H1 (cell line): ENCODE data around the gene IGSF9B. TPM values are rescaled to one million over a fixed set of nuclear protein-coding genes. Genes with fewer than 3 reads are reported as not detected.

ENCODE experiments used
- CTCF ChIA-PET: fragments of 300-600 bp; sonication (Branson Sonifier 250); formaldehyde crosslinking; loops from one replicate; lab custom pipeline; 2021; ENCODE audit not compliant: partially characterized antibody; lab: Charles Lee
- POLR2A ChIA-PET: fragments of 300-600 bp; sonication (Branson Sonifier 250); formaldehyde crosslinking; loops from one replicate; lab custom pipeline; 2021; ENCODE audit warnings: inconsistent platforms; ENCODE audit not compliant: partially characterized antibody; lab: Charles Lee
- DNase-seq, 2 experiments: peaks; one replicate each; pipeline versions ENCODE4 v3.0.0 to v3.0.0-alpha.2; 2010 to 2022; ENCODE audit warnings: low spot score in 2 of 2, low read depth in 1 of 2, mixed read lengths in 1 of 2
- FAIRE-seq: peaks from 2 replicates; lab custom pipeline; 2011; peaks lifted over from hg19 to GRCh38; lab: Jason Lieb, UNC
- H2AFZ ChIP-seq: 2 replicates; pipeline ENCODE4 v1.8.1; 2012; ENCODE audit warnings: low read length, inconsistent platforms
- H2AK5ac ChIP-seq: 2 replicates; pipeline ENCODE4 v1.6.1; 2013; ENCODE audit warnings: low read depth, low read length
- H2BK120ac ChIP-seq: replicated peaks from 2 replicates; pipeline ENCODE3; 2013; ENCODE audit warnings: low read depth, low read length, inconsistent platforms
- H2BK12ac ChIP-seq: 2 replicates; pipeline ENCODE4 v1.6.1; 2013; ENCODE audit warnings: low read depth, low read length
- H2BK15ac ChIP-seq: 2 replicates; pipeline ENCODE4 v1.6.1; 2013; ENCODE audit warnings: low read length
- H2BK20ac ChIP-seq: 2 replicates; pipeline ENCODE4 v1.6.1; 2013; ENCODE audit warnings: low read length
- H2BK5ac ChIP-seq: 2 replicates; pipeline ENCODE4 v1.6.1; 2013; ENCODE audit warnings: low read depth, low read length
- H3K14ac ChIP-seq: 2 replicates; pipeline ENCODE4 v1.6.1; 2013; ENCODE audit warnings: inconsistent platforms; ENCODE audit not compliant: insufficient read length
- H3K18ac ChIP-seq: 2 replicates; pipeline ENCODE4 v1.6.1; 2013; ENCODE audit warnings: low read length; ENCODE audit errors: extremely low read depth
- H3K23ac ChIP-seq: 2 replicates; pipeline ENCODE4 v1.6.1; 2013; ENCODE audit warnings: inconsistent platforms; ENCODE audit not compliant: insufficient read length
- H3K23me2 ChIP-seq: 2 replicates; pipeline ENCODE4 v1.6.1; 2013; ENCODE audit warnings: low read depth, low read length
- H3K27ac ChIP-seq: 2 replicates; pipeline ENCODE4 v1.6.1; 2011; ENCODE audit warnings: low read depth, low read length, inconsistent platforms
- H3K27me3 ChIP-seq, 4 experiments: replicated peaks in 1 of 4; 1 replicate in 1 of 4; 2 replicates in 3 of 4; pipeline versions ENCODE4 v1.6.1 to v1.8.1; 2011 to 2013; ENCODE audit warnings: low read length in 3 of 4, mild to moderate bottlenecking in 3 of 4, inconsistent platforms in 2 of 4, mixed read lengths in 2 of 4, moderate library complexity in 1 of 4; ENCODE audit not compliant: control insufficient read depth in 3 of 4, insufficient read depth in 3 of 4; ENCODE audit errors: extremely low read depth in 1 of 4
- H3K36me3 ChIP-seq, 4 experiments: 2 replicates each; pipeline versions ENCODE4 v1.6.1 to v1.8.1; 2011 to 2013; ENCODE audit warnings: mild to moderate bottlenecking in 4 of 4, low read length in 3 of 4, moderate library complexity in 2 of 4, control low read depth in 1 of 4, inconsistent platforms in 1 of 4; ENCODE audit not compliant: insufficient read depth in 4 of 4, control insufficient read depth in 2 of 4
- H3K4ac ChIP-seq: replicated peaks from 2 replicates; pipeline ENCODE3; 2013; ENCODE audit warnings: low read length, low read depth, mixed read lengths, inconsistent platforms; ENCODE audit not compliant: insufficient read length
- H3K4me1 ChIP-seq, 4 experiments: replicated peaks in 1 of 4; 1 replicate in 1 of 4; 2 replicates in 3 of 4; pipeline versions ENCODE4 v1.6.1 to v1.8.1; 2011 to 2013; ENCODE audit warnings: low read length in 3 of 4, inconsistent platforms in 2 of 4, mixed read lengths in 1 of 4; ENCODE audit not compliant: insufficient read depth in 4 of 4, control insufficient read depth in 3 of 4
- H3K4me2 ChIP-seq, 2 experiments: 2 replicates each; pipeline versions ENCODE4 v1.6.1 to v1.8.1; 2011 to 2013; ENCODE audit warnings: low read depth in 2 of 2, low read length in 2 of 2, control low read depth in 1 of 2, inconsistent platforms in 1 of 2, mild to moderate bottlenecking in 1 of 2; ENCODE audit not compliant: insufficient read depth in 1 of 2
- H3K4me3 ChIP-seq, 4 experiments: fragments of 200-600, 300-600 bp in 1 of 4; sonication (generic), shearing (Covaris generic), sonication (Bioruptor Twin) in 1 of 4; 2 replicates each; pipeline versions ENCODE4 v1.5.1 to v1.8.1; 2011 to 2016; ENCODE audit warnings: low read length in 4 of 4, low read depth in 3 of 4, control low read depth in 2 of 4, inconsistent platforms in 2 of 4, mild to moderate bottlenecking in 2 of 4, mixed read lengths in 1 of 4, moderate library complexity in 1 of 4; ENCODE audit not compliant: insufficient read depth in 2 of 4; ENCODE audit errors: extremely low read depth in 1 of 4
- H3K56ac ChIP-seq: replicated peaks from 2 replicates; pipeline ENCODE3; 2013; ENCODE audit warnings: low read depth, mild to moderate bottlenecking, mixed read lengths, low read length, inconsistent platforms; ENCODE audit not compliant: insufficient read length
- H3K79me1 ChIP-seq: 2 replicates; pipeline ENCODE4 v1.6.1; 2013; ENCODE audit warnings: low read depth, low read length, control low read depth
- H3K79me2 ChIP-seq, 2 experiments: 2 replicates each; pipeline versions ENCODE4 v1.6.1 to v1.8.1; 2012 to 2013; ENCODE audit warnings: low read length in 2 of 2, mild to moderate bottlenecking in 2 of 2, inconsistent platforms in 1 of 2; ENCODE audit not compliant: insufficient read depth in 2 of 2, control insufficient read depth in 1 of 2
- H3K9ac ChIP-seq, 4 experiments: replicated peaks in 1 of 4; 1 replicate in 1 of 4; 2 replicates in 3 of 4; pipeline versions ENCODE4 v1.6.1 to v1.8.1; 2011 to 2013; ENCODE audit warnings: low read depth in 3 of 4, low read length in 3 of 4, control low read depth in 2 of 4, mild to moderate bottlenecking in 2 of 4, moderate library complexity in 2 of 4, inconsistent platforms in 1 of 4; ENCODE audit errors: extremely low read depth in 1 of 4
- H3K9me3 ChIP-seq, 2 experiments: 2 replicates each; pipeline versions ENCODE4 v1.6.1 to v1.8.1; 2012 to 2013; ENCODE audit warnings: mild to moderate bottlenecking in 2 of 2, moderate library complexity in 2 of 2, control low read depth in 1 of 2, inconsistent platforms in 1 of 2, low read depth in 1 of 2, low read length in 1 of 2, mixed read lengths in 1 of 2; ENCODE audit not compliant: insufficient read depth in 2 of 2
- H4K20me1 ChIP-seq, 2 experiments: replicated peaks in 1 of 2; 2 replicates each; pipeline versions ENCODE3 to v1.8.1; 2011 to 2013; ENCODE audit warnings: inconsistent platforms in 2 of 2, low read length in 2 of 2, mild to moderate bottlenecking in 1 of 2; ENCODE audit not compliant: insufficient read depth in 2 of 2, control insufficient read depth in 1 of 2
- H4K5ac ChIP-seq: 2 replicates; pipeline ENCODE4 v1.6.1; 2013; ENCODE audit warnings: low read length, low read depth, mixed read lengths, inconsistent platforms; ENCODE audit not compliant: insufficient read length
- H4K8ac ChIP-seq: 2 replicates; pipeline ENCODE4 v1.8.0; 2013; ENCODE audit warnings: mild to moderate bottlenecking, moderate library complexity, low read length, inconsistent platforms; ENCODE audit not compliant: insufficient read depth; ENCODE audit errors: extremely low read depth
- H4K91ac ChIP-seq: replicated peaks from 2 replicates; pipeline ENCODE3; 2013; ENCODE audit warnings: low read length, mixed read lengths, inconsistent platforms; ENCODE audit not compliant: insufficient read length
- BACH1 ChIP-seq: IDR thresholded peaks from 2 replicates; pipeline ENCODE4 v1.6.1; 2012; ENCODE audit warnings: low read length, improper control_type of control experiment
- MAFK ChIP-seq: IDR thresholded peaks from 2 replicates; pipeline ENCODE4 v1.6.1; 2012; ENCODE audit warnings: low read depth, mild to moderate bottlenecking, improper control_type of control experiment, low read length
- NRF1 ChIP-seq: IDR thresholded peaks from 2 replicates; pipeline ENCODE4 v1.6.1; 2011; ENCODE audit warnings: mild to moderate bottlenecking, low read depth, low read length, improper control_type of control experiment
- TAF1 ChIP-seq: IDR thresholded peaks from 2 replicates; pipeline ENCODE4 v1.6.1; 2011; ENCODE audit warnings: mild to moderate bottlenecking, low read depth, low read length
- WGBS, 2 experiments: shearing (Covaris generic) in 1 of 2; methylation state at CpG; one replicate each; pipeline versions ENCODE4 v1.1.6 to v1.1.7; 2013 to 2015; ENCODE audit warnings: low lambda C conversion rate in 2 of 2, mixed read lengths in 2 of 2, inconsistent platforms in 1 of 2, low coverage in 1 of 2, missing lambda C conversion rate in 1 of 2; ENCODE audit not compliant: insufficient replicate concordance in 2 of 2, insufficient coverage in 1 of 2, insufficient read length in 1 of 2; ENCODE audit errors: extremely low coverage in 1 of 2, missing lambda C conversion rate in 1 of 2; 5-methylcytosine and 5-hydroxymethylcytosine counted together
- polyA plus RNA-seq, 7 experiments: library from polyadenylated mRNA; depleted of rRNA in 3 of 7; stranded (reverse) in 5 of 7; unstranded in 2 of 7; fragments of >200 nt in 5 of 7; fragments of 200-250 nt in 2 of 7; gene quantifications; 1 replicate in 5 of 7; 2 replicates in 1 of 7; 4 replicates in 1 of 7; pipeline versions ENCODE4 v1.2.1 to v1.2.3, GENCODE V29; 2011 to 2013; ENCODE audit warnings: missing spikeins in 2 of 7, mixed read lengths in 2 of 7
- total RNA-seq: library from RNA; stranded (reverse); fragmentation: NEBNext Ultra II Directional; extraction: Animal tissue kit (Norgen Biotek cat#: 25700); gene quantifications from 2 replicates; pipeline ENCODE4 v1.2.1, GENCODE V29; 2021

Gene IGSF9B
- total and polyA plus RNA-seq, 2 of the 8 experiments (the other 6 are each of a cell fraction or from before 2014, with no cell fraction given) = 16.5 to 49.2 TPM

DNA sequence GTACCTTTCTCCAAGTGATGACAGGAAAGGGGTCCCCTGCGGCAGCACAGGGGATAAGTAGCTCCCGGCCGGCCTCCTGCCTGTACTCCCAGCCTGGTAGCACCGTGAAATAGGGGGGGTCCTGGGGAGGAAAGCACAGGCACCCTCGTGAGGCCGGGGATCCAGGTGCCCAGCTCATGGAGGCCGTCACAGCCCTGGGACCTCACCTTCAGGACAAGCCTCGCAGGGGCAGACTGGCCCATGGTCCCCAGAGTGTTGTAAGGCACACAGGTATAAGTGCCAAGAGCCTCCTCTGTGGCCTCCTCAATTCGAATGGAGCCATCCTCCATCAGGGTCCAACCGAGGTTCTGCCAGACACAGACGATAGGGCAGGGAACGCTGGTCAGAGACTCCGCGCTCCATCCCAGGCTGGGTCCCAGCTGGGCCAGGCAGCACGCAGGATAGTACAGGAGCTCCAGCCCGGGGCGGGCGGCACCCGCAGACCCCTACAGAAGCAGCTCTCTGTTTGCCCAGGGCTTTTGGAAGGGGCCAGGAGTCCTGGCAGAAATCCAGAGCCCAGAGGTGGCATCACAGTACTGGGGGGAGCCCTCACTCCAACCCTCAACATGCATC is 25.2 kb downstream of the IGSF9B start:
- Histone ChIP-seq H2AFZ (no peak overlapping the region), H4K91ac (no peak overlapping the region), H3K18ac (no peak overlapping the region), H3K27me3 (no peaks in the 10 kb centered on the region), H2BK5ac (no peak overlapping the region; the same call in 1 of the 2 replicates), H2BK12ac (no peak overlapping the region), H3K4me3 (no peak overlapping the region), H3K14ac (no peak overlapping the region), H3K79me2 (no peaks in the 10 kb centered on the region), H3K23ac (no peak overlapping the region), H3K56ac (no peak overlapping the region), H3K79me1 (no peaks in the 10 kb centered on the region), H2AK5ac (no peak overlapping the region), H2BK15ac (no peak overlapping the region), H4K5ac (no peak overlapping the region), H3K9ac (no peak overlapping the region), H3K23me2 (no peaks in the 10 kb centered on the region), H3K36me3 (peaks cover 0 to 19% (median 7%) of the 10 kb centered on the region in 4 experiments; a peak in 7 of 8 replicates), H2BK20ac (no peak overlapping the region), H3K9me3 (no peaks in the 10 kb centered on the region), H4K20me1 (peaks cover 5 to 19% of the 10 kb centered on the region in 2 experiments), H3K4ac (no peak overlapping the region), H4K8ac (no peak overlapping the region; the same call in 1 of the 2 replicates), H2BK120ac (no peak overlapping the region), H3K27ac (no peak overlapping the region), H3K4me1 (peaks cover 0 to 2% (median 0%) of the 10 kb centered on the region in 4 experiments; a peak in 4 of 7 replicates), H3K4me2 (no peak overlapping the region)
- ChIA-PET POLR2A (interaction anchor here (0.5 to 1.9 kb wide), 3 partner anchors 12 to 322 kb away, joined by 3 to 4 read pairs (median 3); partner anchors contain the start of gene ACAD8), CTCF (interaction anchor here (0.6 to 2.5 kb wide), 12 partner anchors 9 to 356 kb away, joined by 3 to 17 read pairs (median 3); no protein-coding TSS in a partner anchor)
- WGBS, 2 experiments = 94% methylated on average over 19 of the region's 19 CpGs; no CpG with 5 or more reads in 1 of the 2 experiments
- FAIRE-seq (no peak), DNase-seq (no peak)
- TF ChIP-seq NRF1 = no peak
- TF ChIP-seq MAFK = no peak
- TF ChIP-seq TAF1 = no peak
- no peak for TF ChIP-seq BACH1
